IMR-90 (cell line): ENCODE results near the gene AGAP2. TPM values are rescaled to one million over a fixed set of nuclear protein-coding genes. Genes with fewer than 3 reads are reported as not detected.

Experiments used
- ATAC-seq: fragments of 200-7000 bp; cut with Tn5 transposase; 2 replicates; pipeline ENCODE4 v1.9.1; 2020; ENCODE audit warnings: low read depth, mild to moderate bottlenecking, moderate library complexity
- BruUV-seq: library from RNA; stranded (reverse); fragments of 400-500 nt; replicated peaks from 2 replicates; lab custom pipeline; 2021; lab: Mats Ljungman, UMichigan
- CTCF ChIA-PET: fragments of 300-600 bp; formaldehyde crosslinking; extraction: SDS; loops from one replicate; lab custom pipeline; 2021; ENCODE audit warnings: antibody characterized with exemption; lab: Yijun Ruan, JAX
- POLR2A ChIA-PET: fragments of 300-600 bp; sonication (Branson Sonifier 250); formaldehyde crosslinking; loops from one replicate; lab custom pipeline; 2022; ENCODE audit warnings: antibody characterized with exemption; ENCODE audit not compliant: unreplicated experiment; lab: Charles Lee
- DNase-seq: peaks from one replicate; pipeline ENCODE4 v3.0.0; 2013
- H2AFZ ChIP-seq: replicated peaks from 2 replicates; pipeline ENCODE3; 2013; ENCODE audit warnings: low read length, mild to moderate bottlenecking; ENCODE audit not compliant: poor library complexity
- H2AK5ac ChIP-seq: 2 replicates; pipeline ENCODE4 v1.6.1; 2013; ENCODE audit warnings: low read depth, low read length, inconsistent platforms
- H2AK9ac ChIP-seq: replicated peaks from 2 replicates; pipeline ENCODE3; 2013; ENCODE audit warnings: mild to moderate bottlenecking, low read depth, low read length, moderate library complexity; ENCODE audit not compliant: poor library complexity
- H2BK120ac ChIP-seq: 2 replicates; pipeline ENCODE4 v1.6.1; 2013; ENCODE audit warnings: low read depth, low read length, inconsistent platforms
- H2BK15ac ChIP-seq: 3 replicates; pipeline ENCODE4 v1.6.1; 2013; ENCODE audit warnings: low read depth, low read length, inconsistent platforms
- H2BK20ac ChIP-seq: 2 replicates; pipeline ENCODE4 v1.6.1; 2013; ENCODE audit warnings: low read depth, mild to moderate bottlenecking, inconsistent platforms, low read length, moderate library complexity
- H2BK5ac ChIP-seq: 2 replicates; pipeline ENCODE4 v1.6.1; 2013; ENCODE audit warnings: mild to moderate bottlenecking, low read depth, low read length, inconsistent platforms; ENCODE audit not compliant: poor library complexity, severe bottlenecking
- H3K14ac ChIP-seq: replicated peaks from 2 replicates; pipeline ENCODE4 v1.6.1; 2013; ENCODE audit warnings: low read depth, low read length, inconsistent platforms
- H3K18ac ChIP-seq: 2 replicates; pipeline ENCODE4 v1.6.1; 2013; ENCODE audit warnings: low read depth, low read length, control low read depth
- H3K23ac ChIP-seq: 2 replicates; pipeline ENCODE4 v1.6.1; 2013; ENCODE audit warnings: low read depth, low read length, inconsistent platforms
- H3K27ac ChIP-seq: 2 replicates; pipeline ENCODE4 v1.5.1; 2013; ENCODE audit warnings: mild to moderate bottlenecking, control low read depth, low read length; ENCODE audit not compliant: insufficient read depth
- H3K27me3 ChIP-seq: 2 replicates; pipeline ENCODE4 v1.6.1; 2013; ENCODE audit warnings: low read length; ENCODE audit not compliant: control insufficient read depth, insufficient read depth
- H3K36me3 ChIP-seq: 2 replicates; pipeline ENCODE4 v1.6.1; 2013; ENCODE audit warnings: low read length, mixed read lengths; ENCODE audit not compliant: control insufficient read depth, insufficient read depth
- H3K4ac ChIP-seq: 2 replicates; pipeline ENCODE4 v1.6.1; 2013; ENCODE audit warnings: low read depth, low read length, inconsistent platforms
- H3K4me1 ChIP-seq: 2 replicates; pipeline ENCODE4 v1.6.1; 2013; ENCODE audit warnings: low read length, mixed read lengths; ENCODE audit not compliant: control insufficient read depth, insufficient read depth
- H3K4me2 ChIP-seq: 2 replicates; pipeline ENCODE4 v1.6.1; 2013; ENCODE audit warnings: low read depth, mild to moderate bottlenecking, control low read depth, low read length, moderate library complexity
- H3K4me3 ChIP-seq: 2 replicates; pipeline ENCODE4 v1.5.1; 2013; ENCODE audit warnings: low read depth, mild to moderate bottlenecking, control low read depth, low read length, moderate library complexity; ENCODE audit not compliant: insufficient read depth
- H3K56ac ChIP-seq: 2 replicates; pipeline ENCODE4 v1.6.1; 2013; ENCODE audit warnings: low read length, inconsistent platforms; ENCODE audit not compliant: insufficient read depth; ENCODE audit errors: extremely low read depth
- H3K79me1 ChIP-seq, 2 experiments: 2 replicates each; pipeline ENCODE4 v1.6.1; 2013; ENCODE audit warnings: low read length in 2 of 2, inconsistent platforms in 1 of 2, low read depth in 1 of 2
- H3K9ac ChIP-seq: 2 replicates; pipeline ENCODE4 v1.6.1; 2013; ENCODE audit warnings: low read depth, low read length, control low read depth
- H3K9me1 ChIP-seq: 2 replicates; pipeline ENCODE4 v1.6.1; 2013; ENCODE audit warnings: low read length, inconsistent platforms; ENCODE audit not compliant: insufficient read depth
- H3K9me3 ChIP-seq: 2 replicates; pipeline ENCODE4 v1.6.1; 2013; ENCODE audit warnings: low read length; ENCODE audit not compliant: control insufficient read depth, insufficient read depth
- H4K20me1 ChIP-seq: 2 replicates; pipeline ENCODE4 v1.6.1; 2013; ENCODE audit warnings: low read length, inconsistent platforms; ENCODE audit not compliant: insufficient read depth
- H4K5ac ChIP-seq: 2 replicates; pipeline ENCODE4 v1.6.1; 2013; ENCODE audit warnings: mild to moderate bottlenecking, low read depth, low read length, control low read depth
- H4K8ac ChIP-seq, 2 experiments: 2 replicates each; pipeline ENCODE4 v1.6.1; 2013; ENCODE audit warnings: low read depth in 2 of 2, low read length in 2 of 2, control low read depth in 1 of 2, inconsistent platforms in 1 of 2
- H4K91ac ChIP-seq: 2 replicates; pipeline ENCODE4 v1.6.1; 2013; ENCODE audit warnings: low read depth, low read length, inconsistent platforms; ENCODE audit not compliant: insufficient read depth
- BHLHE40 ChIP-seq: fragments of 150-350 bp; IDR thresholded peaks from 2 replicates; pipeline ENCODE4 v1.6.1; 2016; ENCODE audit warnings: mild to moderate bottlenecking, low read depth, low read length
- MAFK ChIP-seq: IDR thresholded peaks from 2 replicates; pipeline ENCODE4 v1.6.1; 2012; ENCODE audit warnings: low read depth, low read length, improper control_type of control experiment
- WGBS, 2 experiments: methylation state at CpG; one replicate each; pipeline versions ENCODE4 v1.1.5 to v1.1.7; 2013; ENCODE audit warnings: missing lambda C conversion rate in 2 of 2; ENCODE audit not compliant: insufficient read length in 1 of 2; ENCODE audit errors: extremely low coverage in 2 of 2; 5-methylcytosine and 5-hydroxymethylcytosine counted together
- dilution Hi-C: fragments of 300-500 bp; cut with HindIII; formaldehyde crosslinking; loops from one replicate; pipeline ENCODE4 v1.14.3; 2018; ENCODE audit warnings: low sequenced_read_pairs; ENCODE audit not compliant: unreplicated experiment
- in situ Hi-C: fragments of 300-500 bp; cut with MboI; formaldehyde crosslinking; loops from 3 replicates; pipeline ENCODE4 v1.14.3; 2019; ENCODE audit warnings: low sequenced_read_pairs, inconsistent platforms, mixed read lengths
- intact Hi-C: fragments of 100-400 bp; cut with micrococcal nuclease; formaldehyde crosslinking; loops from 2 replicates; pipeline ENCODE4 v1.10.0; 2022
- polyA plus RNA-seq, 3 experiments: library from polyadenylated mRNA; depleted of rRNA; stranded (reverse); fragments of >200 nt; gene quantifications; 2 replicates each; pipeline ENCODE4 v1.2.3, GENCODE V29; 2012; ENCODE audit warnings: low replicate concordance in 1 of 3
- total RNA-seq: library from RNA; depleted of rRNA; stranded (reverse); fragments of >200 nt; gene quantifications from 2 replicates; pipeline ENCODE4 v1.2.3, GENCODE V29; 2012

AGAP2 gene
- total and polyA plus RNA-seq, 2 of the 4 experiments (the other 2 are of a cell fraction), result 0.03 to 0.18 TPM

DNA sequence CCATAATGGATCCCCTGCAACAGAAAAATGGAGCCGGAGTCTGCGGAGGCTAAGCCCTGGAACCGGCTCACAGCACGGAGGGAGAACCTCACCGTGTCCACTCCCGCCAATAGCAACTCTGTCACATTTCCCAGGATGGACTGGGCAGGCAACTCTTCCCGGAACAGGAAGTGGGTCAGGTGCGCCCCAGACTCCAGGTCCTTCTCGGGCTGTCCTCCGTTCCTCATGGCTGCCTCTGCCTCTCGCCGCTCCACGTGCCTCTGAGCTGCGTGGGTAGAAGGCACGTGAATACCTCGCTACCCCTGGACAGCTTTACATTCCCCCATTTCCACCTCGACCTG lies 26.1 kb upstream of the AGAP2 start:
- POLR2A ChIA-PET, result no interaction called here
- WGBS, 2 experiments, result 16% methylated on average over 4 of the region's 17 CpGs; no CpG with 5 or more reads in 1 of the 2 experiments
- CTCF ChIA-PET, result no interaction called here

More for the DNA sequence above, 26.1 kb upstream of the AGAP2 start:
- Histone ChIP-seq H2BK15ac (no peak overlapping the region), H3K14ac (0 out of 2 replicates have a peak overlapping the region, but pooled peaks have one; percentile 29), H3K4me2 (peak overlapping the region; percentile 68), H2AFZ (peak overlapping the region; percentile 82), H3K79me1 (no peaks in the 10 kb centered on the region), H3K9me1 (0 out of 2 replicates have a peak, but pooled peaks cover 3% of the 10 kb centered on the region), H2BK20ac (no peak overlapping the region), H2BK120ac (no peak overlapping the region), H3K9me3 (peaks cover 2% of the 10 kb centered on the region; the same call in 1 of the 2 replicates), H3K27ac (no peak overlapping the region), H4K5ac (no peak overlapping the region), H3K27me3 (peaks cover 43% of the 10 kb centered on the region), H4K91ac (no peak overlapping the region), H2AK9ac (peak overlapping the region; percentile 52), H4K20me1 (no peaks in the 10 kb centered on the region), H4K8ac (no peak overlapping the region), H3K36me3 (peaks cover 1% of the 10 kb centered on the region; the same call in 1 of the 2 replicates), H3K4me1 (peaks cover 8% of the 10 kb centered on the region; the same call in 1 of the 2 replicates), H2BK5ac (no peak overlapping the region), H3K4ac (no peak overlapping the region; the same call in 1 of the 2 replicates), H3K4me3 (peak overlapping the region; percentile 35), H2AK5ac (no peak overlapping the region), H3K56ac (no peak overlapping the region), H3K18ac (no peak overlapping the region), H3K9ac (no peak overlapping the region), H3K23ac (no peak overlapping the region; the same call in 1 of the 2 replicates)
- in situ Hi-C loops, result no loop called here
- no peak for ATAC-seq
- DNase-seq, result no peak
- TF ChIP-seq BHLHE40 (0 out of 2 replicates have a peak, but pooled peaks have one; percentile 3), MAFK (no peak)
- no TSS peak for BruUV-seq
- dilution Hi-C loops, result no loop called here
- intact Hi-C loops, result no loop called here
